HG03575 (cell line): ENCODE measurements around the gene KIF11.

Experiments
- ATAC-seq: cut with Tn5 transposase; IDR thresholded peaks from one replicate; pipeline ENCODE4 v1.9.1; 2021; ENCODE audit not compliant: unreplicated experiment, insufficient number of reproducible peaks, low FRiP score; ENCODE audit errors: extremely low read depth

Gene KIF11

DNA sequence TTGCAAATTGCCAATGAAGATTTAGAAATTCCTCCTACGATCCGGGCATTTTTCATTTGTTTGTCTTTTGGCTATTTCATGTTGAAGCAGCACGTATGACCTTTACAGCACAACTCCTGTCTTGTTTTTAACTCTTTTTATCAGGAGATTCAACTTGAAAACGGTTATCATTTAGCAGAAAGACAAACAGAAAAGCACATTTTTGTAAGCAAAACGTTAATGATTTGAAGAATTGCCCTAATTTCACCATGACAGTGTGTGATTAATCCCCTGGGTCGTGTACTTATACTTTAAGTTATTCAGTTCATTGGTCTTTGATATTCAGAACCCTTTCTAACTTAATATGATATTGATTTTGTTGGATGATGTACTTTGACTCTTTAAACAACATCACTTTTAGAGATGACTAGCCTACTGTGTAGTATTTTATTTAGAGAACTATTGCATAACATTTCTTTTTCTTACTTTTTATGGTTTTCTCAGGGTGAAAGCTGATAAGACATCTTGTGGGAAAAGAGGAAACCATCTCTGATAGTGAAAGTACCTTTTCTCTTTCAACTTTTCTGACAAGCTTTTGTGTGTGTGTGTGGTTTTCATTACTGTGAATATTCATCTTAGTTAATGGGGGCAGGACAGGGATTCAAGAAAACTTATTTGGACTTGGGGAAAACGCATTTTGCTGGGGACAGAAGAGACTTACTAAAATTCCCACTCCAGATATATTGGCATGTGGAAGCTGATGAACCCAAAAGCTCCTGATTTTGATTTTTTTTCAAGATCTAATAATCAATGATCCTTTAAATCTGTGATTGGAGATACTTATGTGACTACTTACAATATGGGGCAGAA is 105.0 kb downstream of the KIF11 start:
- no peak for ATAC-seq

DNA sequence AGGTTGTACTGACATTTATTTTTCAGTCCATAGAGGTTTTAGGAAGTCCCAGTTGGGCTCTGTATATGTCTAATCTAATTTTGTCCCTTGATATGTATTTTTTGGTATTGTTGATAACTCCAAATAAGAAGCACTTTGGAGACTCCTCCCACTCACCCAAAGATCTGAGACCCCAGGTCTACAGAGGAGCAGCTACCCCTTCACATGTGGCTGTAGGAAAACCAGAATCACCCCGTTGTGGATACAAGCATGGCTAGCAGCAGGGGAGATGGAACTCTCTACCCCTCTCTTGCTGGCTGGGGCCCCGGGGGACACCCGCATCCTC is 106.2 kb downstream of the KIF11 start:
- no peak for ATAC-seq

DNA sequence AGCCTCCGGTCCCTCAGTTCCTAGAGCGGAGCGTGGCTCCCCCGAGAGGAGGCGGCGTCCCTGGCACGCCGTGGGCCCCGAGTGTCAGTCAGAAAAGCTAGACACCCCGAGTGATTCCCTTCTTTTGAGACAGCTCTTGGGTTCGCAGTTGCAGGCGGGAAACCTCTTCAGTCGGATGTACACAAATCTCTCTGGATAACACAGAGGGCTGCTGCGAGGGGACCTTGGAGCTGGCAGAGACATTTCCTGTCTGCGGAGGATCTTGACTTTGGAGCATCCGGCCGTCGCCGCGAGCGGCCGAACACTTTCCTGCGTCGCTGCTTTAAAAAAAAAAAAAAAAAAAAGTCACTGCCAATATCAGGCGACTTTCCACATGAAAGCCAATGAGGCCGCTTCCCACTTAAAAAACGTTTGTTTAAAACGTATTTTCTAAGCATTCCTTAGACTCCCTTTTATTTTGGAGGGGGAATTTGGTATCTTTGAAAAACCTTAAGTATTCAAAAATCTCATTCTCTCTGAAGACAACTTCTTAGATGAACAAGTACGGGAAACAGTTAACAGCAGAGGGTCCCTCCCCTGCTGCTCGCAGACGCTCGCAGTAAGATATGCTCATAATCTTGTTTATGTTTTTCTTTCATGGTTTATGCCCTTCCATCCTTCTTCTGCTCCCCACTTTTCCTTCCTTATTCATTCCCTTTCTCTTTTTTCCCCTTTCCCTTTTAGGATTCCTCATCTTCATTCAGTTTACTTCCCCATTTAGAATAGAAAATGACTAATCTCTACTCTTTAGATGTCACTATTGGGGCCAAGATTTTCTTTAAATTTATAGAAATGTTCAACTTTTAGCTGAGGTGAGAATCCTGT is 106.8 kb downstream of the KIF11 start:
- ATAC-seq, result no peak

DNA sequence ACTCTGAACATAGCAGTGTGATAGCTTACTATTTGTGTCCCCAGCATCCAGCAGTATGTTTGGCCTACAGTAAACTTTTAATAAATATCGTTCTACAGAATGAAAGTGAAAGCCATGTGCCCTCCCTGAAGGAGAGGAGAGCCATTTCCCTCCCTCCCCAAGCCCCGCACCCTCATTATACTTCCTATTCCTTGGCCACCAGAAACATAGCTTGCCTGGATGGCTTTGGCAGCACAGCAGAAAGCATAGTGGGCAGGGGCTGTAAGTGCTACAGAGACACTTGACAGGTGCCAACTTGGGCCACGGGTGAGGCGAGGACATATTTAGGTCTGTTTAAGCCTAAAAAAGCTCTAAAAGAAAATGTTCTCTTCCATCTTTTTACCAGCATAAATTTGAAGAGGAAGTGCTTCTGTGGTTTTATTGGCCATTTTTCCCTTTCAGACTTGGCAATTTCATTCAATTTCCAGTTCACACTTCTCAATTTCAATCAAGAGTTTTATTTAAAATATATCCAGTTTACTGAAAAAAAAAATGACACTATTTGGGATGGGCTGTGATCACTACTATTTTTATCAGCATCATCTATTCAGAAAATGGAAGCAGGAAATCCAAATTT is 109.5 kb downstream of the KIF11 start:
- ATAC-seq, result no peak
